GM12892 (cell line): ENCODE data around the gene NFATC2.

Experiments
- DNase-seq: peaks from one replicate; pipeline ENCODE4 v3.0.0; 2011; ENCODE audit not compliant: insufficient read length
- FAIRE-seq: peaks from 2 replicates; lab custom pipeline; 2011; peaks lifted over from hg19 to GRCh38; lab: Jason Lieb, UNC
- POLR2A ChIP-seq: IDR thresholded peaks from 2 replicates; pipeline ENCODE4 v1.6.1; 2011; ENCODE audit warnings: low read depth, low read length, control low read depth
- POLR2AphosphoS5 ChIP-seq: IDR thresholded peaks from 2 replicates; pipeline ENCODE4 v1.6.1; 2011; ENCODE audit warnings: low read depth, low read length, control low read depth
- TAF1 ChIP-seq: IDR thresholded peaks from 2 replicates; pipeline ENCODE4 v1.6.1; 2011; ENCODE audit warnings: low read depth, mild to moderate bottlenecking, control low read depth, low read length, borderline replicate concordance

Gene NFATC2

GRCh38 chr20:51424270-51425117, 118.0 kb downstream of the NFATC2 start:
- TF ChIP-seq POLR2AphosphoS5 (no peak), TAF1 (no peak), POLR2A (no peak)
- DNase-seq (no peak), FAIRE-seq (no peak)

DNA sequence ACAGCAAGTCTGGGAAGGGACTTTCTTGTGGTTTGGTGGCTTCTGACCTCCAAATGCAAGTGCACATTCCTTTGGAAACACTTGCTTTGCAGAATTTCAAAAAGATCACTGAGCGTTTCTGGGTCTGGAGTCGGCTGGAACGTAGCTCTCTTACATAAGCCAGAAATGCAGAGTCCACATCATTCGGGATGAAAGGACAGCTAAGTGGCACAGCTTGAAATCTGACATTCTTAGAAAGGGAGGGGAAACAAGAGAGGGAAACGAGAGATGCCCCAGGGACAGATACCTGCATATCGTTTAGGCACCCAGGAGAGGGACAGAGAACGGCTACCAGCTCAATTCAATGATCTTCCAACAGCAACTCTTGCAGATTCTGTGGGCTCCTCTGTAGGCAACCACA, 118.7 kb downstream of the NFATC2 start:
- FAIRE-seq: no peak
- no peak for DNase-seq
- TF ChIP-seq POLR2AphosphoS5: no peak
- no peak for TF ChIP-seq TAF1
- no peak for TF ChIP-seq POLR2A

DNA sequence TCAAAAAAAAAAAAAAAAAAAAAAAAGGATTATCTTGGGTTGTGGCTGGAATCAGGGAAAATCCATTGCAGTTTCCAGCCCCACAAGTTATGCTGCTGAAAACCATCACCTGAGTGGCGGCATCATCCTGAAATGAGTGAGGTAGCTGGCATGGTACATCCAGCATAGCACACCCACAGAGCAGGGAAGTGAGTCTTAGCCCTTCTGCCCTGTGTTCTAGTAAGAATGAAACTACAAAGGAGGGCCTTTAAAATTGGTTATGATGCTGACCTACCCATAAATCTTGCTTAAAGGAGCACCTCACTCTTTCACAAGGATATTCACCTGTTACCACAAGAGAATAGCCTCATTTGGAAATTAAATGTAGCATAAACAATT, 119.2 kb downstream of the NFATC2 start:
- DNase-seq (no peak), FAIRE-seq (peak; percentile 90)
- TF ChIP-seq POLR2AphosphoS5 (no peak), POLR2A (no peak), TAF1 (no peak)

GRCh38 chr20:51422514-51423289, 119.8 kb downstream of the NFATC2 start:
- DNase-seq: no peak
- no peak for FAIRE-seq
- TF ChIP-seq POLR2A (no peak), POLR2AphosphoS5 (no peak), TAF1 (no peak)

DNA sequence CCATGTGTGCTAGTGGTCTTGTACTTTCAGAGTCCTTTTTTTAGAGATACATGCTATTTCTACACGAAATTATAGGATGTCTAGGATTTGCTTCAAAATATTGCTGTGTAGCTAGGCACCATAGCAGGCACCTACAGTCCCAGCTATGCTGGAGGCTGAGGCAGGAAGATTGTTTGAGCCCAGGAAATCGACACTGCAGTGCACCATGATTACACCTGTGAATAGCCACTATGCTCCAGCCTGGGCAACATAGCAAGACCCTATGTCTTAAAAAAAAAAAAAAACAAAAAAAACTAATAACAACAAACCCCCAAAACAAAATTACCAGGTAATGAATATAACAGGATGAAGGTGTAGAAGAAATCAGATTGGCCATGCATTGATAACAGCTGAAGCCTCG, 121.7 kb downstream of the NFATC2 start:
- TF ChIP-seq POLR2AphosphoS5: no peak
- no peak for TF ChIP-seq TAF1
- no peak for TF ChIP-seq POLR2A
- FAIRE-seq (no peak), DNase-seq (no peak)

DNA sequence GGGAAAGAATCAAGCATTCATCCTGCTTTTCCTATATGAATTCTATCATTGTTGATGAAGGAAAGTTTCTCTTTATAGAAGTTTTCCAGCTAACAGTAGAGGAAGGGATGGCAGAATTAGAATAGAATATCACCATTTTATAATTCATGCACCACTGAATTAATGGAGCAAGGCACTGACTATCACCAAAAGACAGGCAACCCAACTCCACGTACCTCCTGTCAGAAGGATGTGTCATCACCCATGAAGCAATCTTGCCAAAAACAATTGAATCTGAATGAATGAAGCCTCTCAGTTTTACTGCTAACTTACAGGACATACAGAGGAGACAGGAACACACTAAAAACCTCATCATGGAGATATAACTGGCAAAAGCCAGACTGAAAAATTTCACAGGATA, 122.4 kb downstream of the NFATC2 start:
- FAIRE-seq (no peak), DNase-seq (no peak)
- TF ChIP-seq POLR2AphosphoS5 (no peak), TAF1 (no peak), POLR2A (no peak)

DNA sequence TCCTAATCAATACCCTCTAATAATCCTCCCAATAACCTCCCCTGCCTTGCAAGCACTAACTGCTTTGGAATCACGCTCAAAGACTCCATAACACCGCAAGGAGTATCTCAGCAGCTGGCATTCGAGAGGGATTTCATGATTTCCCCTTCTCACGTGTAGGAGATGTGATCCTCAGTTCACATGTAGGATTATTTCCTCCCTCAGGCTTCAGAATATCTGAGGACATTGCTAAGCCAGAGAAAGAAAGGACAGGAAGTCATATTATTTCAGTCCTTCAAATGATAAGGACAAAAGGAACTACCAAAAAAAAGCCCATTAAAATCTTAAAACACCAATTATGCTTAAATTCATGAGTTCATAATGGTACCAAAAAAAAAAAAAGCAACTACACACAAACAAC, 122.9 kb downstream of the NFATC2 start:
- FAIRE-seq (no peak), DNase-seq (no peak)
- TF ChIP-seq POLR2AphosphoS5 (no peak), POLR2A (no peak), TAF1 (no peak)

GRCh38 chr20:51419231-51419630, 123.3 kb downstream of the NFATC2 start:
- TF ChIP-seq TAF1 (no peak), POLR2AphosphoS5 (no peak), POLR2A (no peak)
- FAIRE-seq (no peak), DNase-seq (no peak)

DNA sequence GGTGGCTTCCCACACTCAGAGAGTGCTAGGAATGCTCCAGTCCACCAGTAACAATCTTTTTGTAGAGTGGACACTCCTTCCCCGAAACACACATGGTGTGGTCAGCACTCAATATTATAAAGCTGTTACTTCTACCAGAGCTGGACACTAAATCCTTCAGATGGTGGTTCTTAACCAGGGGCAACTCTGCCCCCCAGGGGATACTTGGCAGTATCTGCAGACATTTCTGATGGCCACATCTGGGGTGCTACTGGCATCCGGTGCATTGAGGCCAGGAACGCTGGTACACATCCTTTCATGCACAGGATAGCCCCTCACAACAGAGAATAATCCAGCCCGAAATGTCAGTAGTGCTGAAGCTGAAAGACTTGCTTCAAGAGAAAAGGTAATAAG, 124.4 kb downstream of the NFATC2 start:
- FAIRE-seq (no peak), DNase-seq (no peak)
- TF ChIP-seq POLR2AphosphoS5 (no peak), TAF1 (no peak), POLR2A (no peak)

GRCh38 chr20:51417250-51418136, 125.0 kb downstream of the NFATC2 start:
- DNase-seq (no peak), FAIRE-seq (no peak)
- no peak for TF ChIP-seq TAF1
- TF ChIP-seq POLR2AphosphoS5: no peak
- no peak for TF ChIP-seq POLR2A

DNA sequence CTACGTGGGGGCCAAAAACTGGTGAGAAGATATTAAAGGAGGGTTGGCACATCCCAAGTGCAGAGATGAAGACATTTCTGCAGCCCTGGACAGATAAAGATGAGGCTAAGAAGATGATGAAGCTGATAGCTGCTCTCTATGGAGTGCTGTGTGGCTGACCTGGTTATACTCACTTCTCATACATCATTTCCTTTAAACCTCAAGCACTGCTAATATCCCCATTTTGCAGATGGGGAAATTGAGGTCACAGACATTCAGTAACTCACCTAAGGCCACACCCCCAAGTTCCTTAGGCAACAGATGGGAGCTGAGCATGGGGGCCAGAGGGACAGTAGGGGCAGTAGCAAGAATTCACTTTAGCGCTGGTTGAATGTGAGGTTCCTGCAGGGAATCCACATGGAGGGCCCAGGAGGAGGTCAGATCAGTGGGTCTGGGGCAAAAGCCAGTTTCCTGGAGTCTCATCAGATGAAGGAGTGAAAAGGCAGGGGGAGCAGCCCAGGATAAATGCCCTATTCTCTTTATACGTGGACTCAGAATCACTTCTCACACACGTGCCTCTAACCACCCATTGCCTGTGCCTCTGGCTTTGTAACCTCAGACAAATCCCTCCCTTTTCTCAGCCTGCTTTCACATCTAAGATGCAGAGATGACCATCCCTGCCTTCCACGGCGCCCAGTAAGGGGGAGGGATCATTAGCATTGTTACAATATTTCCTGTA, 125.8 kb downstream of the NFATC2 start:
- no peak for DNase-seq
- TF ChIP-seq POLR2AphosphoS5 (no peak), TAF1 (no peak), POLR2A (no peak)
- FAIRE-seq: peak; percentile 17
